ENCODE data around the gene ZNF423.

ZNF423 gene

DNA sequence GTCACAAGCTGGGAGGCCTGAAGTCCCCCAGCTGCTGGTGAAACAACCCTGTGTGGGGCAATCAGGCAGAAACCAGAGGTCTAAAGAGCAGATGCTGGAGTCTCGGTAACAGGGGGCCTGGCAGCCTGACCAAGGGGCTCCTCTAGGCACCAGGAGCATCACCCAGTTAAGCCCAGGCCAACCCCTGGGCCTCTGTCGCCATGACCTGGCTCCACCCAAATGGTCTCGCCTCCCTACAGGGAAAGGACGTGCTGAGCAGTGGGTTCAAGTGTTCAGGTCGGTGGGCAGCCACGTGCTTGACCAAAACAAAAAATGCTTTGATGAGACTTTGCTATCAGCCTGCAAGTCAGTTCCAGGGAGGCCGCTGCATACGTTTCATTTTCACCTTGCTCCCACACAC lies 240.3 kb downstream of the ZNF423 start:
- Mint-ChIP-seq H3K27me3 (no peaks in the 10 kb centered on the region), H3K4me3 (no peak overlapping the region), H3K27ac (no peak overlapping the region), H3K36me3 (no peaks in the 10 kb centered on the region), H3K9me3 (ENCODE audit: low read depth) (no peaks in the 10 kb centered on the region), H3K4me1 (ENCODE audit: low read depth) (no peaks in the 10 kb centered on the region)

DNA sequence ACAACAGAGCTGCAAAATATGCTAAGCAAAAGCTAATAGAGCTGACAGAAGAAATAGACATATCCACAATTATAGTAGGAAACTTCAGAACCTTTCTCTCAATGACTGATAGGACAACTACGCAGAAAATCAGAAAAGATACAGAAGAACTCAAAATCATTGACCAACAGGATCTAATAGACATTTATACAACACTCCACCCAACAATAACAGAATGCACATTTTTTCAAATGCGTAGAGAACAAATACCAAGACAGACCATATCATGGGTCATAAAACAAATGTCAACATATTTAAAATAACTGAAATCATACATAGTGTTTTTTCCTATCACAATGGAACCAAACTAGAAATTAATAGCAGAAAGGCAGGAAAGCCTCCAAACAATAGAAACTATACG lies 244.9 kb downstream of the ZNF423 start:
- no peaks in the 10 kb centered on the region for H3K36me3 Mint-ChIP-seq
- H3K27me3 Mint-ChIP-seq, result peaks cover 4% of the 10 kb centered on the region
- no peak overlapping the region for H3K27ac Mint-ChIP-seq

DNA sequence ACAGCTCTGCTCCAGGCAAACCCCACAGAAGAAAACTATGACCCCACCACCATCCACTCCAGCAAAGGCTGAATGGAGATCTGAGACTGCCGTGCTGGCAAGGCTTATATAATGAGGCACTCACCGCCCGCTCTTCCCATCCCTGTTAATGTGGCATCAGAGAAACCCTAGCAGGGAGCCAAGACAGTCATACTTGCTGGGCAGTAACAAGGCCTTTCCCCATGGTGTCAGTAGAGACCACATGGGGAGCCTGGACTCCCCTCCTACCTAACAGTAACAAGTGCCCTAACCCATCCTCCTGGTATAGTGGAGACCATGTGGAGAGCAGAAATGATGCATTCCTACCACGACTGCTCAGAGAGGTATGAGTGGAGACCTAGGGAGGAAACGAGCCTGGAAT lies 247.1 kb downstream of the ZNF423 start:
- Mint-ChIP-seq H3K4me1 (ENCODE audit: low read depth) (no peaks in the 10 kb centered on the region), H3K36me3 (no peaks in the 10 kb centered on the region), H3K27me3 (peaks cover 4% of the 10 kb centered on the region), H3K4me3 (no peak overlapping the region), H3K9me3 (ENCODE audit: low read depth) (no peaks in the 10 kb centered on the region), H3K27ac (no peak overlapping the region)

More for the DNA sequence above, 244.9 kb downstream of the ZNF423 start:
- H3K4me1 Mint-ChIP-seq (ENCODE audit: low read depth), result no peaks in the 10 kb centered on the region
- H3K9me3 Mint-ChIP-seq (ENCODE audit: low read depth), result no peaks in the 10 kb centered on the region
- no peak overlapping the region for H3K4me3 Mint-ChIP-seq

DNA sequence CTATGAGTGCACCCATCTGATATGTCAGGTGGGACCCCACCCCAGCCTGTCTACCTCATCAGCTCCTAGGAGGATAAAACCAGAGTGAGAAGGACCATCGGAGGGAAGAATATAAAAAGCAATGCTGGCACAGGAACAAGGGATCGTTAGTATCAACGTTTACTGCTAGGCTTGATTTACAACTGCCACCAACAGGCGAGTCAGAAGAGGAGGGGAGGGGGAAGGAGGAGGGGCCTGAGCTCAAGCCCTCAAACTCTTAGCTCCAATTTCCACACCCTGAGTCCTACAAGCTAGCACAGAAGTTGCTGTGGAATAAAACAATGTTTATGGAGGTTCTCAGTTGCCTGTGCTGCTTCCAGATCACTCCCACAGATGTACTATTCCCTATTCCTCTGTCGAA lies 247.8 kb downstream of the ZNF423 start:
- H3K4me1 Mint-ChIP-seq (ENCODE audit: low read depth), result no peaks in the 10 kb centered on the region
- no peaks in the 10 kb centered on the region for H3K36me3 Mint-ChIP-seq
- no peaks in the 10 kb centered on the region for H3K9me3 Mint-ChIP-seq (ENCODE audit: low read depth)
- peaks cover 4% of the 10 kb centered on the region for H3K27me3 Mint-ChIP-seq
- H3K4me3 Mint-ChIP-seq, result no peak overlapping the region
- no peak overlapping the region for H3K27ac Mint-ChIP-seq

DNA sequence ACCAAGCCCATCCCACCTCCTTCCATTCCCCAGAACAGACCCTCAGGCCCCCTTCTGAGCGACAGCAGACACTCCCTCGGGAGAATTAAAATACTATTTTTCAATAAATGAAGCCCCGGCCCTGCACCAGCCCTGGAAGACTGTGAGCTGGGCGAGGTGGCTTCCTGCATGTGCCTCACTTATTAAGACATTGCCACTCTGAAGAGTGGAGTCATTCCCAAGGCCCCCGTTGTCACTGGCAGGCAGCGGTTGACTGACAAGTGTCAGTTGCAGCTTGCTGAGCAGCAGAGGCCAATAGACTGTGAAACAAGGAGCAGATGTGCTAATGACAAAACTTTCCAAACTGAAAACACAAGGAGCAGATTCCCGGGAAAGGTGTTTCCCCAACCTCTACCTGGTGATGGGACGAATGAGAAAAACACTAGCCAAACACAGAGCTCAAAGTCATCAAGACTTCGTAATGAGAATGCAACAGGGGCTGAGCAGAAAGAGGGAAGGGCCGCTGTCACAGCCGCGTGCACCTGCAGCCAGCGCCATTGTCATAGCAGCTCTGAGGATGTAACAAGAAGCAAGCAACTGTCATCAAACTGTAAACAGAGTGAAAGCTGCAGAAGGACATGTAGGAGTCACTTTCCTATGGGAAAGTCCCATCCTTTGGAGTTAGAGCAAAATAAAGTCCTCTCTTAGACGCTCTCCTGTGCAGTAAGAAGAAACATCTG lies 250.2 kb downstream of the ZNF423 start:
- no peak overlapping the region for H3K4me3 Mint-ChIP-seq
- peaks cover 4% of the 10 kb centered on the region for H3K27me3 Mint-ChIP-seq
- H3K9me3 Mint-ChIP-seq (ENCODE audit: low read depth), result no peaks in the 10 kb centered on the region
- no peaks in the 10 kb centered on the region for H3K4me1 Mint-ChIP-seq (ENCODE audit: low read depth)
- H3K27ac Mint-ChIP-seq, result no peak overlapping the region
- H3K36me3 Mint-ChIP-seq, result no peaks in the 10 kb centered on the region

DNA sequence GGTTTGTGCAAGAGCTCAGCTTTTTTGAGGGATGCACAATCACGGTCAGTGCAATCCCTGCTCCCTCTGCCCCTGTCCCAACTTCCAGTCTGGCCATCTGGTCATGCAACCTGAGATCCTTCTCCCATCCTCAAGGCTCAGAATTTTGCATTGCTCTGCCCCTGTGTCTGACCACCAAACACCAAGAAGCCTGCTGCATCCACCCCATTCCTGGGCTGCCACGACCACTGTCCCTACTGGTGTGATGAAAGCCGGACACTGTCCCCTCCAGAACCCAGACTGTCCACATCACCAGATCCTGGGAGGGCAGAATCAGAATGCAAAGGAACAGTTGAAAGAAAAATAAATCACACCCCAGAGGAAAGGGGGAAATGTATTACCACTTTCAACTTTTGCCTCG lies 251.3 kb downstream of the ZNF423 start:
- H3K9me3 Mint-ChIP-seq (ENCODE audit: low read depth), result no peaks in the 10 kb centered on the region
- H3K27me3 Mint-ChIP-seq, result peaks cover 4% of the 10 kb centered on the region
- no peaks in the 10 kb centered on the region for H3K4me1 Mint-ChIP-seq (ENCODE audit: low read depth)
- H3K36me3 Mint-ChIP-seq, result no peaks in the 10 kb centered on the region
- no peak overlapping the region for H3K27ac Mint-ChIP-seq
- no peak overlapping the region for H3K4me3 Mint-ChIP-seq

DNA sequence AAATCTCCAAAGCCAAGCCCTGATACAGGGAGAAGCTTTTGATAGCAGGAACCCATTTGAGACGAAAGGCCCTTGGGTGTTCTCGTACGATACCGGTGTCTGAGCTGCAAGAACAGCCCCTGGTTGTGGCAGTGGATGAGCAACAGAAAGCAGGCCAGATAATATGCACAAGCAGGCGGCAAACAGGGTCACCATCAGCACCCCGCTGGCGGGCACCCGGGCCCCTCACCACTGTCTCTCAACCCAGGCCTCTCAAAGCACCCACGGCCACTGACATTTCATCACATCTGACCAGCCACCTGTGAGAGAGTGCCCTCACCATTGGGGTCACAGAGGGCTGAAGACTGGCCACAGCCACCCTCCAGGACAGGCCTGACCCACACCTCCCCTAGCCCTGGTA lies 252.0 kb downstream of the ZNF423 start:
- Mint-ChIP-seq H3K36me3 (no peaks in the 10 kb centered on the region), H3K4me1 (ENCODE audit: low read depth) (no peaks in the 10 kb centered on the region), H3K4me3 (no peak overlapping the region), H3K27ac (no peak overlapping the region), H3K9me3 (ENCODE audit: low read depth) (no peaks in the 10 kb centered on the region), H3K27me3 (peaks cover 4% of the 10 kb centered on the region)

DNA sequence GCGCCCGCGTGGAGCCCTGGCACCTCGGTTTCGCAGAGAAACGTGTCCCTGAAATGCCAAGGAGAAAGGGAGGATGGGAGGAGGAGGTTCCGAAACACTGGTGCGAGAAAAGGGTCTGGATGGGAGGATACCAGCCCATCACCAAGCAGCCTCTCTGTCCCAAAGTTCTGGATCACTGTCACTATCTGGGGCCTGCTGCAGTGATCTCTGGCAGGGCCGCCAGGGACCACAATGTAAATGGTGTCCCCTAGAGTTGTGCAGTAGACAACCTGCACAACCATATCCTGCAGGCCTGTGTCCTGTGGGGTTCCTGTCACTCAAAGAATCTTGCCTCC lies 253.0 kb downstream of the ZNF423 start:
- H3K27me3 Mint-ChIP-seq, result peaks cover 4% of the 10 kb centered on the region
- H3K4me1 Mint-ChIP-seq (ENCODE audit: low read depth), result no peaks in the 10 kb centered on the region
- no peak overlapping the region for H3K27ac Mint-ChIP-seq
- no peaks in the 10 kb centered on the region for H3K36me3 Mint-ChIP-seq
- no peaks in the 10 kb centered on the region for H3K9me3 Mint-ChIP-seq (ENCODE audit: low read depth)
- H3K4me3 Mint-ChIP-seq, result no peak overlapping the region

DNA sequence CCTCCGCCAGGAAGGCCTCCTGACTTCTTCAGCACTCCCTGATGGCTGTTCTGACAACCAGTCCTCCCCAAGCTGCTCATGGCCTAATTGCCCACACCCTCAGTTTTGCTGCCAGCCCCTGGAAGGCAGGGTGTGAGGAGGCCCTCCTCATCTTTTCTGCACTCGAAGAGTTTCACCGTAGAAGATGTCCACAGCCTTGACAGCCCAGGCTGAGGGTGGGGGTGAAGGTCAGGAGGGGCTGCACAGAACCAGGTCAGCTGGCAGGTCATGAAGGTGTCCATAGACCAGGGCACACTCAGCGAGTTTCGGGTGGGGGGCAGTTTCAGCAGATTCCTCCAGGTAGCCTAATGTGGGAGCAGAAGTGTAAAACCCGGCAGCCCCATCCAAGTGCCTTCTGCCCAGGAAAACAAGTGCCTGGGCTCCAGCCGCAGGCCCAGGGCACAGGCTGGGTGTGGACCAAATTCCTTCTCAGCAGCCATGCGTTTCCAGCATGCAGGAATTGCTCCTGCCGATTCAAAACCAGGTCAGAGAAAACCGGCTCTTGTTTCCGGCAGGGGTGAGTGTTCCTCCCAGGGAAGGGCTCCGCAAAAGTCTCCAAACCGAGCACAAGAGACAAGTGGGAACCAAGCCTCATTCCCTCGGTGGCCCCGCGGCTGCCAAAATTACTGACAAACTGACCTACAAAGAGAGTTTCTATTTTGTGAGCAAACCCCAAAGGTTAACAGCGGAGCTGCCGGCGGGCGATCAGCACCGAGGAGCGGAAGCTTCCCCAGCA lies 253.5 kb downstream of the ZNF423 start:
- Mint-ChIP-seq H3K4me3 (no peak overlapping the region), H3K9me3 (ENCODE audit: low read depth) (no peaks in the 10 kb centered on the region), H3K4me1 (ENCODE audit: low read depth) (no peaks in the 10 kb centered on the region), H3K36me3 (no peaks in the 10 kb centered on the region), H3K27me3 (peaks cover 4% of the 10 kb centered on the region), H3K27ac (no peak overlapping the region)

DNA sequence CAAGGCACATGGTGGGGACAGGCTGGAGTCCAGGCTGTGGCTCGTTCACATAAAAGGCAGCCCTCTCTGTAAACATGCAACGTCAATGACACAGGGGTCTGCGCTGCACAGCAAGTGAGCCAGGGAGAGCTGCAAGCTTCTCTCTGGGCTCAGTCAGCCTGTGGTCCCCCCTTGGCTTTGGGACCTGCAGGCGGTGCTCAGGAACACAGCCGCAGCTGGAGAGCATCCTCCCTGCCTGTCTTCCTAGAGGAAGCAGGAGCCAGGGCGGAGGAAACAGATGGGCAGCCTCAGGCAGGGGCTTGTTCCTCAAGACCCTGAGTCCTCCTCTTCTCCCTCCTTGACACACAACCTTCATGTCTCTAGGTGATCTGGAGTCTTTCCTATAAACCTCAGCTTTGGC lies 254.3 kb downstream of the ZNF423 start:
- H3K4me1 Mint-ChIP-seq (ENCODE audit: low read depth), result no peaks in the 10 kb centered on the region
- H3K36me3 Mint-ChIP-seq, result no peaks in the 10 kb centered on the region
- H3K27me3 Mint-ChIP-seq, result peaks cover 2% of the 10 kb centered on the region
- no peak overlapping the region for H3K4me3 Mint-ChIP-seq
- H3K9me3 Mint-ChIP-seq (ENCODE audit: low read depth), result no peaks in the 10 kb centered on the region
- H3K27ac Mint-ChIP-seq, result no peak overlapping the region

DNA sequence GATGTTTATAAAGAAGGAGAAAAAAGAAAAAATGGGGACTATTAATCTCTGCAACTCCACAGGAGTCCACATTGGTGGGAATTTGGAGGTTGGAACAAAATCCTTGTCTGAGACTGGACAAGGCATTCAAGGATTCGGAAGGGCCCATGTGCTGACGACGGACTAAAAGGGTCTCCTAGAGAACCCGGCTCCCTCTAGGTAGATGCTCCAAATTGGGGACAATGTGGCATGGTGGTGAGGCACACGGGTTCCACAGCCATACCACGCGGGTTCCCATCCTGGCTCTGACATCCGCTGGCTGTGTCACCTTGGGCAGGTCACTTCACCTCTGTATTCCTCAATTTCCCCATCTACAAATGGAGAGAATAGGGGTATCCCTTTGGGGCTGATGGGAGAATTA lies 254.9 kb downstream of the ZNF423 start:
- Mint-ChIP-seq H3K9me3 (ENCODE audit: low read depth) (no peaks in the 10 kb centered on the region), H3K27me3 (no peaks in the 10 kb centered on the region), H3K4me1 (ENCODE audit: low read depth) (peaks cover 4% of the 10 kb centered on the region), H3K27ac (no peak overlapping the region), H3K4me3 (no peak overlapping the region), H3K36me3 (no peaks in the 10 kb centered on the region)

DNA sequence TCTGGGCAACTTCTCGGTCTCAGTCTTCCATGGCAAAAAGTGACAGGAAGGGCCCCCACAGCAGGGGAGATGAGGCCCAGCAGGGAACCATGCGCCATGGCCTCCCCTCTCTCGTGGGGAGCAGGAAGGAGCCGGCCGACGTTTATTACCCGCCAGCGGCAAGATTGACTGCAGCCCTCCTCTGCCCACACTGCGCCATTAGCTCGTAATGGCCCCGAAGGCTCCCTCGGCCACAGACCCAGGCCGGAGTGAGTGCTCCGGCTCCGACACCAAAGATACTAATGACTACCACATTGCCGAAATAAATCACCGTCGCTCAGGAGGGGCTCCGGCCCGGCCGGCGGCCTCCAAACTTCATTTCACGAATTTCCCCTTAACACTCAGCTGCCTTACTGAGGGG lies 255.4 kb downstream of the ZNF423 start:
- H3K36me3 Mint-ChIP-seq, result no peaks in the 10 kb centered on the region

DNA sequence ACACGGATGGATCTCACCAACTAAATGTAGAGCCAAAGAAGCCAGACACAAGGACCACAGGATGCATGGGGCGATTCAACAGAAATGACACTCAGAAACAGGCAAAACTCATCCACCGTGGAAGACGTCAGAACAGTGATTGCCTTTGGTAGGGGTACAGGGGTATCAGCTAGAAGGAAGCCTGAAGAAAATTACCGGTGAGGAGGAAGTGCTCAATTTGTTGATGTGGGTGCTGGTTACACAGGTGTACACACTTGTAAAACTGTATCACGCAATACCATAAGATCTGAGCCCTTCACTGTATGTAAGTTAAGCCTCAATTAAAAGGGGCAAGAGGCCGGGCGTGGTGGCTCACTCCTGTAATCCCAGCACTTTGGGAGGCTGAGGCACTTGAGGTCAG lies 256.2 kb downstream of the ZNF423 start:
- H3K27ac Mint-ChIP-seq, result no peak overlapping the region
- H3K9me3 Mint-ChIP-seq (ENCODE audit: low read depth), result no peaks in the 10 kb centered on the region
- H3K36me3 Mint-ChIP-seq, result no peaks in the 10 kb centered on the region
- H3K4me1 Mint-ChIP-seq (ENCODE audit: low read depth), result peaks cover 6% of the 10 kb centered on the region
- H3K27me3 Mint-ChIP-seq, result peaks cover 2% of the 10 kb centered on the region
- H3K4me3 Mint-ChIP-seq, result no peak overlapping the region

More for the DNA sequence above, 255.4 kb downstream of the ZNF423 start:
- Mint-ChIP-seq H3K4me3 (no peak overlapping the region), H3K4me1 (ENCODE audit: low read depth) (peaks cover 6% of the 10 kb centered on the region), H3K27me3 (no peaks in the 10 kb centered on the region), H3K9me3 (ENCODE audit: low read depth) (no peaks in the 10 kb centered on the region), H3K27ac (no peak overlapping the region)

DNA sequence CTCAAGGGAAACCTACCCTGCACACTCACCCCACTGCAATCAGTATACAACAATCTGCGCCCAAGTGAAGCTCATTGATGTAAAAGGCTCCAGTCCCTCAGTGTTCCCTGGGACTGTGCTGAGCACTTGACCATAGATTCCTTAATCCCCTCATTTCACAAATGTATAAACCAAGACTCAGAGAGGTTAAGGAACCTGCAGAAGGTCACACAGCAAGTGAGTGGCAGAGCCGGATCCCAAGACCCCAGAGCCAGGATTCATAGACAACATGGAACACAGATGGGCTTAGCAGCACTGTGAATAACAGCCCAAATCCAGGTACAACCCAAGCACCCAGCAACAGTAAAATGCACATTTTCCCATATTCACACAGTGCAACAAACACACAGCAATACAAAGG lies 256.6 kb downstream of the ZNF423 start:
- no peaks in the 10 kb centered on the region for H3K9me3 Mint-ChIP-seq (ENCODE audit: low read depth)
- peaks cover 6% of the 10 kb centered on the region for H3K4me1 Mint-ChIP-seq (ENCODE audit: low read depth)
- H3K27me3 Mint-ChIP-seq, result peaks cover 6% of the 10 kb centered on the region
- H3K4me3 Mint-ChIP-seq, result no peak overlapping the region
- H3K27ac Mint-ChIP-seq, result no peak overlapping the region
- no peaks in the 10 kb centered on the region for H3K36me3 Mint-ChIP-seq

DNA sequence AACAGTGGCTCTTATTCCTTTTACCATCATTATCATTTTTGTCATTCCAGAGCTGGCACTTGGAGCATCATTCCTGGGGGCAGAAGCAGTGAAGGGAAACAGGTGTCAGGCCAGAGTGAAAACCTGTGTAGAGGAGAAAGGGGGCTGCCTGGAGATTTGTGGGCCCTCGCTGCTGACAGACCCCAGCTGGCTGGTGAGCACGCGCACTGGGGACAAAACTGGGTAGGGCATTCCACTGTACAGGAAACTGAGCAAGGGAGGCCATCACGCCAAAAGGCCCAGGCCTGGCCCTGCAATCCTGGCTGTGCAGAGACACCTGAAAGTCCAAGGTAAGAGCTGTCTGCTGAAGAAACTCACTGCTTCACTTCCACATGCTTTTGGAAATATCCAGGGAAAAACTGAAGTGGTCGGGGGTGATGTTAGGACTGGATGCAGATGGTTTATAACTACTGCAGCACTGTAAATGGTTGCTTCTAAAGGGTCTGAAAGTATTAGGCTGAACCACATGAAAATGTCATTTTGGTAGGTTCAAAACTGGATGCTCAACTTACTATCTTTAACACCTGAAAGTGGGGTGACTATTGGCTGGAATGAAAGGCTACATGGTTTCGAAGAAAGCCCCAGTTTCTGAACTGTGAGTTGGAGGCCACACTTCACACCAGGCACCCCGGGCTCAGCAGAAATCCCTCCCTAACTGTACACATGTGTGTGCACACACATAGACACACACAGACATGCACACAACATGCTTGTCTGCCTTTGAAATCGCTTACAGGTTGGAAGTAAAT lies 257.3 kb downstream of the ZNF423 start:
- Mint-ChIP-seq H3K9me3 (ENCODE audit: low read depth) (no peaks in the 10 kb centered on the region), H3K4me1 (ENCODE audit: low read depth) (peaks cover 6% of the 10 kb centered on the region), H3K27ac (no peak overlapping the region), H3K4me3 (no peak overlapping the region), H3K27me3 (peaks cover 7% of the 10 kb centered on the region), H3K36me3 (no peaks in the 10 kb centered on the region)
